Activated T-cell treated with anti-CD3 and anti-CD28 coated beads for 1 hour (primary cell): ENCODE data around the gene SSBP1.

Source experiments
- DNase-seq: peaks from one replicate; pipeline ENCODE4 v3.0.0-alpha.2; 2020; ENCODE audit warnings: low read depth

Gene SSBP1

DNA sequence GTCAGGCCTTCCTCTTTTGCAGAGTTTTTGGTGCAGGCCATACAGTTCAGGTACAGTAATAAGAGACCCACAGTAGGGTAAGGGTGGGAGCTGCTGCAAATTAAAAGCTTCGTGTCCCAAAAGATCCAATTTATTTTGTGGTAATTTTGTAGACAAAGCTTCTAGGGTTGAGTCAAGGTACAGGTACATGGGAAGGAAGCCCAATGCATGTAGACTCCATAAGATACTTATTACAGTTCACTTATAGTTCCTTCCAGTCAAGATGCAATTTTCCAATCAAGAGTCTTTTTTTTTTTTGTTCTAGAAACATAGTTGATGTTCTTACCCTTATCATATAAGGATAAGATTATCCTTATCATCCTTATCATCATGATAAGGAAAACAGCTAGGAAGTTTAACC, 38.2 kb downstream of the SSBP1 start, which contains the start of gene TAS2R4:
TSS of gene TAS2R4 (plus strand) at position 301 of the 400 bp plus-strand sequence. CDS start 1,815 bp downstream, outside the sequence.
- DNase-seq: no peak

DNA sequence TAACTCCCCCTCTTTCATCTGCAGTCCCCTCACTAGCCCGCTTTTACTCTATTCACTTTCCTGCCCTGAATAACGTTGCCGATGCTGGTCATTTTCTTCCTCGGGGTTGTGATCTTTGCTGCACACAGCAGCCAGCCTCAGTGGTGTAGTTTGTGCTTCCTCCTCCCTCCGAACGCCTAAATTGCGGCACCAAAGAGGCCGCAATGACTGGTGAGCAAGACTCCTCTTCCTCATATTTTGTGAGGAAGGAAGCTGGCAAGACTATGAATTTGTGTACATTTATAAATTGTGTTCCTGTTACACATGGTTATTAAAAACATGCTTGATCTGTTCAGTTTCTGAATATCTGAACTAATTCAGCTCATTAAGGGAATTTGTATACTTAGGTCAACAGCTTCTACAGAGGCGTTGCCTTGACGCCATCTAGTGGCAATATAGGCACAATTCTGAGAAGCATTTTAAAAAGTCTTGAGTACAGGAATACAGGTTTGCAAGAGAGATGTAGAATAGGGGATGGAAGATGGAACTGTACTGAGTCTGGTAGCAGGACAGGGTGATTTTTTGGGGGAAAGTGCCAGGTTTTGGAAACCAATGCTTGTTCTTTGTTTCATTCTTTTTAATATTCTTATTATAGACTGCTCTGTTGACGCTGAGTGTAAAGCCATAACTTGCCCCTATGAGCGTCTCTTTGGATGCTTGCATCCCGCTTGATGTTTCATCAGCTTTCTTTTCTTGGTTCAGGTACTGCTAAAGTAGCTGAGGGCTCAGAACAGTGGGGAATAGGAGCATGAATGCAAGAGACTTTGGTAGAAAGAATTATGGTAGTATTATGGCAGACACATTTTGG, 47.8 kb downstream of the SSBP1 start:
- DNase-seq: peak; percentile 5

DNA sequence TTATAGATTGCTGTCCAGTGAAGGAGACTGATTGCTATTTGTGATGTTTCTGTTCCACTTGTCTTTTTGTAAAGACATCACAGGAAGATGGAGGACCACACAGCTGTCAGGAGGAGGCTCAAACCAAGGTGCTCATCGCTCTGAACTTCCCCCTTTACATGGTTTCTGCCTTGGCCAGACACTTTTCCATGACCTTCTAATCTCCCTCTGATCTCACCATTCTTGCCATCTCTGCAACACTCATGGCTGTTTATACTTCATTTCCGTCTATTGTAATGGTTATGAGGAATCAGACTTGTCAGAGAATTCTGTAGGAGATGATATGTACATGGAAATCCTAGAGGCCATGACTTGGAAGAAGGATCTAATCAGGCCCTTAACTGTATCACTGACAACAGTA, 50.1 kb downstream of the SSBP1 start:
- DNase-seq: no peak

DNA sequence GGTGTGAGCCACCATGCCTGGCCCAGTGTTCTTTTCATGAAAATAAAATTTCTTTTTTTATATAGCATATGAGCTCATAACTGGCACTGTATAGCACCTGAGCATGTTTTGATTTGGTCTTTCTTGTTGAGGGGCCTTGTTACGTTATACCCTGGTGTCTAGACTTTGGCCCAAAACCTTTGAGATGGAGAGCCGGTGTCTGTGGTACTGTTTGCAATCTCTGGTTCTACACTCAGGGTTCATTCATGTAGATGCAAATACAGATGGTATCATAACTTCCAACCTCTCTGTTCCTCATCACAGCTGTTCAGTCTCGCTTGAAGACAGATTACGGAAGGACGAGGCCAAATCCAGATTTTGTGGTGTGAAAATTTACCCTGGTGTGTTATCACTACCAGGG, 51.8 kb downstream of the SSBP1 start, which contains the start of gene TAS2R5:
TSS of gene TAS2R5 (plus strand) at position 301 of the 400 bp plus-strand sequence. CDS start 145 bp downstream, outside the sequence.
- DNase-seq: no peak

DNA sequence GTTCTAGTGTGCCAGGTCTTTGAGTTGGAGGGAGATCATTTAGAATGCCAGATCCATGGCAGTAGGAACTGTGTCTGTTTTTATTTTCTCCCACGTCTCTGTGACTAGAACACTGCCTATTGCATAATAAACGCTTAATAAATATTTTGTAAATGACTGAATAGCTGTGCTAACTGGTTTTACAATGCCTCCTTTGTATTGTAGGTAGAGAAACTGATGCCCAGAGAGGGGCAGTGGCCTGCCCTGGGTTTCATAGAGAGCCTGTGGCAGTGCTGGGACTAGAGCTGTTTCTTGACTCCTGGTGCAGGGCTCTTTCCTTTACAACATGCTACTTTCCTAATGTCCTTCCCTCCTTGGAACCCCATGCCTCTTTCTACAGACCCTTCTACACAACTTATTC, 54.4 kb downstream of the SSBP1 start:
- DNase-seq: no peak
